ENCODE results near the gene KDM4D. TPM values are rescaled to one million over a fixed set of nuclear protein-coding genes. Genes with fewer than 3 reads are reported as not detected.

Gene KDM4D
- total RNA-seq, 2 donors from 2014 or later, result 0.54 to 1.9 TPM

DNA sequence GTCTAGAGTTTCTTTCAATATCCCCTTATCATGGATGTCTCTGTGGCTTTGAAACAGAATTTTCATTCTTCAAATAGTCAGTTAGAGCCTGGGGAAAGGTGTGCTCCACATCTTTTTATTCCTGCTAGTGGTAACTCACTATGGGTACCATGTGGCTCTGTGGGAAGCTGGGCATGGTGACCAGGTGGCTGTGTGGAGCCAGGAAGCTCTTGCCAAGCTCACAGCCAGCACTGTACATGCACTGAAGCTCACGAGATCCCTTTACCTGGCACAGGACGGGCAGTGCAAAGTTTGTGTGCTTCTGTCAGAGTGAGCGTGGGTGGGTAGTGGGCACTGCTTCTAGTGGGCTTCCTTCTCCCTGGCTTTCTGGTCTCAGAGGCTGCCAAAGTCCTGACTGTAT, 69.4 kb downstream of the KDM4D start:
- no peaks in the 10 kb centered on the region for H3K9me3 ChIP-seq
- no peak overlapping the region for H3K4me3 ChIP-seq
- no peak overlapping the region for H3K27ac ChIP-seq
- H3K4me1 ChIP-seq (ENCODE audit: control insufficient read depth in 1 of 2, low read depth in 2 of 2), result no peaks in the 10 kb centered on the region
- no peaks in the 10 kb centered on the region for H3K36me3 ChIP-seq
- DNase-seq (ENCODE audit: low spot score) (no peak), ATAC-seq (ENCODE audit: insufficient number of reproducible peaks, low FRiP score, low read depth) (no peak)
- H3K27me3 ChIP-seq (replicated peaks; ENCODE audit: insufficient read depth), result no peaks in the 10 kb centered on the region
- TF ChIP-seq, protein P1, sequence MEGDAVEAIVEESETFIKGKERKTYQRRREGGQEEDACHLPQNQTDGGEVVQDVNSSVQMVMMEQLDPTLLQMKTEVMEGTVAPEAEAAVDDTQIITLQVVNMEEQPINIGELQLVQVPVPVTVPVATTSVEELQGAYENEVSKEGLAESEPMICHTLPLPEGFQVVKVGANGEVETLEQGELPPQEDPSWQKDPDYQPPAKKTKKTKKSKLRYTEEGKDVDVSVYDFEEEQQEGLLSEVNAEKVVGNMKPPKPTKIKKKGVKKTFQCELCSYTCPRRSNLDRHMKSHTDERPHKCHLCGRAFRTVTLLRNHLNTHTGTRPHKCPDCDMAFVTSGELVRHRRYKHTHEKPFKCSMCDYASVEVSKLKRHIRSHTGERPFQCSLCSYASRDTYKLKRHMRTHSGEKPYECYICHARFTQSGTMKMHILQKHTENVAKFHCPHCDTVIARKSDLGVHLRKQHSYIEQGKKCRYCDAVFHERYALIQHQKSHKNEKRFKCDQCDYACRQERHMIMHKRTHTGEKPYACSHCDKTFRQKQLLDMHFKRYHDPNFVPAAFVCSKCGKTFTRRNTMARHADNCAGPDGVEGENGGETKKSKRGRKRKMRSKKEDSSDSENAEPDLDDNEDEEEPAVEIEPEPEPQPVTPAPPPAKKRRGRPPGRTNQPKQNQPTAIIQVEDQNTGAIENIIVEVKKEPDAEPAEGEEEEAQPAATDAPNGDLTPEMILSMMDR (IDR thresholded peaks at IDR 0.05), result no peak

DNA sequence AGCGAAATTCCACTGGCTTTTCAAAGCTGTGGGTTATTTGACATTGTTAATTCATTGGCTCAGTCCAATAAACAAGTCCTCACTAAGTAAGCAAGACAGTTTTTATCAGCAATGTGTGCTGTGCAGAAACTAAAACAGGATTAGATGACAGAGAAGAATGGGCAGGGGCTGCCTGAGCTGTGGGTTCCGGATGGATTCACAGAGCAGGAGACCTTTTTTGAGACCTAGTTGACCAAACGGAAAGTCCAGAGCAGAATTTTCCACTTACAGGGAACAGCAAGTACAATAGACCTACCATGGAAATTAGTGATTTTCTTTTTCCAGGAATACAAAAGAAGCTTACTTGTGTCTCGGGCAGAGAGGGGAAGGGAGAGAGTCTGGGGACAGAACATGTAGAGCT, 70.5 kb downstream of the KDM4D start:
- Histone ChIP-seq H3K27me3 (replicated peaks; ENCODE audit: insufficient read depth) (no peaks in the 10 kb centered on the region), H3K4me3 (no peak overlapping the region), H3K4me1 (ENCODE audit: control insufficient read depth in 1 of 2, low read depth in 2 of 2) (no peaks in the 10 kb centered on the region), H3K27ac (no peak overlapping the region), H3K36me3 (no peaks in the 10 kb centered on the region), H3K9me3 (no peaks in the 10 kb centered on the region)
- ATAC-seq (ENCODE audit: insufficient number of reproducible peaks, low FRiP score, low read depth) (no peak), DNase-seq (ENCODE audit: low spot score) (no peak)
- TF ChIP-seq, protein P1 (IDR thresholded peaks at IDR 0.05), result no peak

- TF ChIP-seq, protein P1 (IDR thresholded peaks at IDR 0.05), result no peak
- H3K4me3 ChIP-seq, result no peak overlapping the region
- no peaks in the 10 kb centered on the region for H3K27me3 ChIP-seq (replicated peaks; ENCODE audit: insufficient read depth)
- ATAC-seq (ENCODE audit: insufficient number of reproducible peaks, low FRiP score, low read depth) (no peak), DNase-seq (ENCODE audit: low spot score) (no peak)
- H3K9me3 ChIP-seq, result no peaks in the 10 kb centered on the region
- H3K36me3 ChIP-seq, result no peaks in the 10 kb centered on the region
- H3K4me1 ChIP-seq (ENCODE audit: control insufficient read depth in 1 of 2, low read depth in 2 of 2), result no peaks in the 10 kb centered on the region
- H3K27ac ChIP-seq, result no peak overlapping the region
Observed at GRCh38 chr11:95045812-95046211, 72.3 kb downstream of the KDM4D start.

Other genes with a start within 250 kb of the KDM4D start
- gene AMOTL1, start 205.4 kb upstream of the KDM4D start, total RNA-seq, result 10 to 100 TPM; 64.2 to 89.5 TPM
- 10 to 100 TPM; 35.2 to 46.6 TPM for gene CWC15, start 153 bp upstream of the KDM4D start, total RNA-seq
- gene KDM4E, start 51.5 kb downstream of the KDM4D start, total RNA-seq, result not detected
- not detected for gene KDM4F, start 75.7 kb downstream of the KDM4D start, total RNA-seq
- gene SRSF8, start 93.2 kb downstream of the KDM4D start, total RNA-seq, result 10 to 100 TPM; 25.6 to 39.9 TPM
- gene ENDOD1, start 116.1 kb downstream of the KDM4D start, total RNA-seq, result 100 to 1,000 TPM in 1 of 2 donors, 10 to 100 TPM in 1; 86.9 to 155 TPM

Data from thoracic aorta (tissue), 2 donors.